SK-N-SH (cell line): ENCODE results near the gene CYREN. TPM values are rescaled to one million over a fixed set of nuclear protein-coding genes. Genes with fewer than 3 reads are reported as not detected.

Experiments
- CTCF ChIA-PET: fragments of 300-600, 350-600 bp; formaldehyde crosslinking; extraction: SDS; loops from one replicate; lab custom pipeline; 2021; lab: Yijun Ruan, JAX
- POLR2A ChIA-PET: fragments of 350-600 bp; sonication (Branson Sonifier 250); formaldehyde crosslinking; extraction: SDS; loops from one replicate; lab custom pipeline; 2020; ENCODE audit warnings: antibody characterized with exemption, inconsistent platforms; lab: Yijun Ruan, JAX
- DNase-seq: peaks from one replicate; pipeline ENCODE4 v3.0.0; 2012
- H2AFZ ChIP-seq: fragments of 200-600 bp; sonication (generic); 2 replicates; pipeline ENCODE4 v1.8.1; 2016; ENCODE audit warnings: antibody characterized with exemption, mild to moderate bottlenecking, low read depth
- H3F3A ChIP-seq: fragments of 200-600 bp; sonication (generic); replicated peaks from 2 replicates; pipeline ENCODE3; 2016; ENCODE audit warnings: antibody characterized with exemption, mild to moderate bottlenecking; ENCODE audit not compliant: insufficient read depth
- H3K27ac ChIP-seq, 2 experiments: fragments of 200-500 bp in 1 of 2; fragments of 200-600 bp in 1 of 2; sonication (Bioruptor generic) in 1 of 2; sonication (generic), shearing (Covaris generic) in 1 of 2; 2 replicates each; pipeline versions ENCODE4 v1.5.1 to v1.6.1; 2014 to 2016; ENCODE audit warnings: low read depth in 2 of 2, inconsistent platforms in 1 of 2, low read length in 1 of 2, mild to moderate bottlenecking in 1 of 2, mixed read lengths in 1 of 2
- H3K27me3 ChIP-seq: fragments of 200-600 bp; sonication (generic), shearing (Covaris generic); 2 replicates; pipeline ENCODE4 v1.6.1; 2016; ENCODE audit warnings: mixed run types; ENCODE audit not compliant: insufficient read depth
- H3K36me3 ChIP-seq, 2 experiments: fragments of 200-500 bp in 1 of 2; fragments of 200-600 bp in 1 of 2; sonication (Bioruptor generic) in 1 of 2; sonication (generic) in 1 of 2; replicated peaks in 1 of 2; 2 replicates each; pipeline versions ENCODE3 to v1.5.1; 2014 to 2016; ENCODE audit warnings: low read length in 1 of 2, mild to moderate bottlenecking in 1 of 2; ENCODE audit not compliant: insufficient read depth in 2 of 2, control insufficient read depth in 1 of 2
- H3K4me1 ChIP-seq, 2 experiments: fragments of 200-500 bp in 1 of 2; fragments of 200-600 bp in 1 of 2; sonication (Bioruptor generic) in 1 of 2; sonication (generic), shearing (Covaris generic) in 1 of 2; 2 replicates each; pipeline versions ENCODE4 v1.5.1 to v1.6.1; 2014 to 2016; ENCODE audit warnings: low read depth in 1 of 2, low read length in 1 of 2, mixed run types in 1 of 2; ENCODE audit not compliant: insufficient read depth in 2 of 2, control insufficient read depth in 1 of 2
- H3K4me2 ChIP-seq: fragments of 200-600 bp; sonication (generic), shearing (Covaris generic); 2 replicates; pipeline ENCODE4 v1.6.1; 2017; ENCODE audit warnings: mixed run types
- H3K4me3 ChIP-seq, 2 experiments: fragments of 200-500 bp in 1 of 2; fragments of 200-600 bp in 1 of 2; sonication (Bioruptor generic) in 1 of 2; sonication (generic), shearing (Covaris generic) in 1 of 2; 2 replicates each; pipeline versions ENCODE4 v1.5.1 to v1.8.1; 2014 to 2016; ENCODE audit warnings: low read depth in 2 of 2, inconsistent platforms in 1 of 2, low read length in 1 of 2, mild to moderate bottlenecking in 1 of 2, mixed read lengths in 1 of 2, moderate library complexity in 1 of 2
- H3K79me2 ChIP-seq: fragments of 200-600 bp; sonication (generic); 2 replicates; pipeline ENCODE4 v1.8.1; 2017; ENCODE audit warnings: mild to moderate bottlenecking; ENCODE audit not compliant: insufficient read depth
- H3K9ac ChIP-seq: fragments of 200-600 bp; sonication (generic); 2 replicates; pipeline ENCODE4 v1.6.1; 2017; ENCODE audit warnings: mixed run types
- H3K9me2 ChIP-seq: fragments of 200-600 bp; sonication (generic); 2 replicates; pipeline ENCODE4 v1.6.1; 2017; ENCODE audit warnings: mixed run types
- H3K9me3 ChIP-seq: fragments of 200-600 bp; sonication (generic); 2 replicates; pipeline ENCODE4 v1.6.1; 2017; ENCODE audit warnings: mixed run types, mild to moderate bottlenecking, moderate library complexity
- H4K20me1 ChIP-seq: fragments of 200-600 bp; sonication (generic); 2 replicates; pipeline ENCODE4 v1.6.1; 2017; ENCODE audit warnings: mild to moderate bottlenecking, mixed run types; ENCODE audit not compliant: insufficient read depth
- ELF1 ChIP-seq: IDR thresholded peaks from 2 replicates; pipeline ENCODE4 v1.4.0; 2012
- EP300 ChIP-seq, 2 experiments: IDR thresholded peaks; 2 replicates each; pipeline versions ENCODE4 v1.4.0 to v1.6.1; 2012; ENCODE audit warnings: borderline replicate concordance in 1 of 2, low read depth in 1 of 2, low read length in 1 of 2
- EZH2phosphoT487 ChIP-seq: fragments of 200-600 bp; sonication (generic); IDR thresholded peaks from 2 replicates; pipeline ENCODE4 v1.6.1; 2017; ENCODE audit warnings: low read depth, mixed run types, mild to moderate bottlenecking, antibody characterized with exemption, moderate library complexity, borderline replicate concordance
- FOXJ3 ChIP-seq: sonication (generic); formaldehyde crosslinking; IDR thresholded peaks from 2 replicates; pipeline ENCODE4 v1.5.1; 2020; ENCODE audit warnings: mild to moderate bottlenecking, missing genetic modification reagents
- GATA2 ChIP-seq: sonication (generic); formaldehyde crosslinking; IDR thresholded peaks from 2 replicates; pipeline ENCODE4 v1.5.0; 2020; ENCODE audit warnings: mild to moderate bottlenecking, missing genetic modification reagents
- IRF3 ChIP-seq: fragments of 150-350 bp; IDR thresholded peaks from 2 replicates; pipeline ENCODE4 v1.6.1; 2016; ENCODE audit warnings: mild to moderate bottlenecking, low read depth, low read length
- MEF2A ChIP-seq: IDR thresholded peaks from 2 replicates; pipeline ENCODE4 v1.4.0; 2012; ENCODE audit warnings: low read depth, borderline replicate concordance
- MXI1 ChIP-seq: IDR thresholded peaks from 2 replicates; pipeline ENCODE4 v1.6.1; 2012; ENCODE audit warnings: mild to moderate bottlenecking, low read depth, low read length, improper control_type of control experiment
- NRF1 ChIP-seq: IDR thresholded peaks from 2 replicates; pipeline ENCODE4 v1.6.1; 2012; ENCODE audit warnings: low read depth, mild to moderate bottlenecking, low read length
- RCOR1 ChIP-seq: fragments of 150-350 bp; IDR thresholded peaks from 2 replicates; pipeline ENCODE4 v1.6.1; 2017; ENCODE audit warnings: antibody characterized with exemption, low read length
- RXRA ChIP-seq: IDR thresholded peaks from 2 replicates; pipeline ENCODE4 v1.4.0; 2012; ENCODE audit warnings: low read depth, mild to moderate bottlenecking, borderline replicate concordance
- SIN3A ChIP-seq: IDR thresholded peaks from 2 replicates; pipeline ENCODE4 v1.6.1; 2012; ENCODE audit warnings: low read depth, mild to moderate bottlenecking, low read length, moderate library complexity, borderline replicate concordance
- SMC3 ChIP-seq: IDR thresholded peaks from 2 replicates; pipeline ENCODE4 v1.6.1; 2012; ENCODE audit warnings: low read depth, low read length, improper control_type of control experiment
- TAF1 ChIP-seq: IDR thresholded peaks from 2 replicates; pipeline ENCODE4 v1.6.1; 2012; ENCODE audit warnings: low read depth, mild to moderate bottlenecking, low read length, moderate library complexity, borderline replicate concordance
- TCF12 ChIP-seq: IDR thresholded peaks from 2 replicates; pipeline ENCODE4 v1.4.0; 2012
- USF1 ChIP-seq: IDR thresholded peaks from 2 replicates; pipeline ENCODE4 v1.4.0; 2012; ENCODE audit warnings: low read depth, borderline replicate concordance
- ZBTB33 ChIP-seq: IDR thresholded peaks from 2 replicates; pipeline ENCODE4 v1.4.0; 2012; ENCODE audit warnings: low read depth, borderline replicate concordance
- WGBS: methylation state at CpG from one replicate; pipeline ENCODE4 v1.1.6; 2017; ENCODE audit warnings: low lambda C conversion rate; 5-methylcytosine and 5-hydroxymethylcytosine counted together
- polyA plus RNA-seq, 3 experiments: library from polyadenylated mRNA; depleted of rRNA; stranded (reverse); fragments of >200 nt; gene quantifications; 2 replicates each; pipeline ENCODE4 v1.2.3, GENCODE V29; 2012

CYREN gene
- polyA plus RNA-seq, 1 of the 3 experiments (the other 2 are of a cell fraction): 53.4 TPM

- TF ChIP-seq EZH2phosphoT487: no peak
Measured at GRCh38 chr7:135154734-135155133, 15.8 kb downstream of the CYREN start (continued).

- H3K36me3 ChIP-seq: no peaks in the 10 kb centered on the region
- no peaks in the 10 kb centered on the region; the same call in 1 of the 2 replicates for H3K9me3 ChIP-seq
- H3K9me2 ChIP-seq: no peaks in the 10 kb centered on the region
- no peaks in the 10 kb centered on the region for H4K20me1 ChIP-seq
- no peaks in the 10 kb centered on the region for H3K27me3 ChIP-seq
- H2AFZ ChIP-seq: no peak overlapping the region
- H3K79me2 ChIP-seq: no peaks in the 10 kb centered on the region
- no peak overlapping the region for H3K27ac ChIP-seq
- peaks cover 0 to 2% of the 10 kb centered on the region in 2 experiments; a peak in 1 of 4 replicates for H3K4me1 ChIP-seq
- ChIA-PET CTCF (no interaction called here), POLR2A (no interaction called here)
- H3F3A ChIP-seq: no peaks in the 10 kb centered on the region
- DNase-seq: no peak
- TF ChIP-seq RXRA: no peak
- no peak for TF ChIP-seq NRF1
- TF ChIP-seq RCOR1: no peak
- TF ChIP-seq FOXJ3: no peak
- TF ChIP-seq IRF3: no peak
- no peak for TF ChIP-seq ELF1
- TF ChIP-seq TAF1: no peak
- TF ChIP-seq ZBTB33: no peak
- no peak for TF ChIP-seq MEF2A
- TF ChIP-seq MXI1: no peak
- TF ChIP-seq EP300 (IDR thresholded peaks at IDR 0.05; ENCODE audit: borderline replicate concordance in 1 of 2, low read depth in 1 of 2, low read length in 1 of 2): no peak
- H3K4me2 ChIP-seq: no peak overlapping the region
- H3K4me3 ChIP-seq: no peak overlapping the region
- no peak overlapping the region for H3K9ac ChIP-seq
- WGBS: 95% methylated on average over 1 of the region's 1 CpG
Measured at GRCh38 chr7:135152442-135152841, 18.1 kb downstream of the CYREN start.

- Histone ChIP-seq H3K9me2 (no peaks in the 10 kb centered on the region), H4K20me1 (no peaks in the 10 kb centered on the region), H3K36me3 (no peaks in the 10 kb centered on the region), H3K27ac (no peak overlapping the region), H2AFZ (no peak overlapping the region), H3F3A (no peaks in the 10 kb centered on the region), H3K9ac (no peak overlapping the region), H3K79me2 (no peaks in the 10 kb centered on the region), H3K4me2 (no peak overlapping the region), H3K27me3 (no peaks in the 10 kb centered on the region), H3K4me3 (no peak overlapping the region), H3K4me1 (peaks cover 0 to 2% of the 10 kb centered on the region in 2 experiments; a peak in 1 of 4 replicates), H3K9me3 (no peaks in the 10 kb centered on the region; the same call in 1 of the 2 replicates)
- no peak for TF ChIP-seq RXRA
- no peak for TF ChIP-seq SIN3A
- TF ChIP-seq GATA2 (CRISPR knock-in tag): no peak
- TF ChIP-seq USF1: no peak
- no peak for TF ChIP-seq SMC3
- TF ChIP-seq TCF12: no peak
- no peak for TF ChIP-seq RCOR1
- TF ChIP-seq EP300 (IDR thresholded peaks at IDR 0.05; ENCODE audit: borderline replicate concordance in 1 of 2, low read depth in 1 of 2, low read length in 1 of 2): no peak
- no peak for TF ChIP-seq MXI1
- CTCF ChIA-PET: interaction anchor here (1.1 kb wide), 1 partner anchor 19 kb away, joined by 6 read pairs; the partner anchor contains the start of gene CYREN
- POLR2A ChIA-PET: no interaction called here
- no peak for DNase-seq
- WGBS: 69% methylated on average over 6 of the region's 6 CpGs
Measured at GRCh38 chr7:135151533-135151932, 19.0 kb downstream of the CYREN start.
